NCI-H345 treated with DMSO at 0.1 percent for 48 hours (cell line): ENCODE measurements around the gene IFITM5.
"Not testable (repeated sequence)": the region's sequence is repeated elsewhere in the genome, so short reads cannot be mapped to it uniquely, and the experiment has no call there.

Experiments used
- DNase-seq: peaks from one replicate; lab custom pipeline; 2025; ENCODE audit not compliant: unreplicated experiment; lab: John Stamatoyannopoulos, UW

Gene IFITM5

DNA sequence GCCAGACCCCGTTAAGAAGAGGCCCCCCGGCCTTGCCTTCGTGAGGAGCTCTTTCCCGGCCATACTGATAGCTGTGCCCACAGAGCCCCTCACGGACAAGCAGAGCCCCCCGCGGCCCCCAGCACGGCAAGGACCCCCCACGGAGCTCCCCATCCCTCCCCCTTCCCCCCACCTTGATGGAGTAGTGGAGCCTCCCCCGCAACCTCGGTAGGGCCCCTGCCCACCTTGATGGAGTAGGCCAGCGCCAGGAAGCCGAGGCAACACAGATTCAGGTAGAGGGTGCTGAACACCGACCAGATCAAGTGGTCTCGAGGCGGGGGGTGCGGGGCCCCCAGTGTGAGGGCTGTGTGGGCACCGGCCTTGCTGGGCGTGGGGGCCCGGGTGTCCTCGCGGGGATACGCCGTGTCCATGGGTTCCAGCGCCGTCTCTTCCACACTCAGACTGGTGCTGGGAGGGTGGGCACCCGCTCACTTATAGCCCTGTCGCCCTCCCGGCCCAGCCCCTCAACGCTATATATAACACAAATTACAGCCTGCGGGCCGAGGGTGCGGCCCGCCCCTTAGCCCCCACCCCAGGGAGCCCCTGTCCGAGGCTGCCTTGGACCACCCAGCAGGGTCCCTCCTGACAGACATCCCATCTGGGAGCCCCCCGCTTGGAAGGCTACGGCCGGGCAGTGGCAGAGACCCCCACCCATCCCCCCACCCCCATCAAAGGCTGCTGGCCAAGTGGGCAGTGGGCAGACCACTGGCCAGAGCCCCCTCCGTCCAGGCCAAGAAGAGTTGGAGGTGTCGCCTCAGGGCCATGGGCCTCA, at the start of gene IFITM5:
IFITM5 (minus strand) TSS at position 446 of the 811 bp plus-strand sequence; CDS start at position 410, 36 bp downstream.
- no peak for DNase-seq

DNA sequence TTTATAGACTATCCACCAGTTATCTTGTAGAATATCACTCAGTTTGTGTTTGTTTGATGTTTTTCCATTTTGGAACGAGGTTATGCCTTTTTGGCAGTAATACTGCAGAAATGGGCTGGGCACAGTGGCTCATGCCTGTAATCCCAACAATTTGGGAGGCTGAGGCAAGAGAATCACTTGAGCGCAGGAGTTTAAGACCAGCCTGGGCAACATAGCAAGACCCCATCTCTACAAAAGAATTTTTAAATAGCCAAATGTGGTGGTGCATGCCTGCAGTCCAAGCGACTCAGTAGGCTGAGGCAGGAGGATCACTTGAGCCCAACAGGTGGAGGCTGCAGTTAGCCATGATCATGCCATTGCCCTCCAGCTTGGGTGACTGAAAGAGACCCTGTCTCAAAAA, 47.2 kb upstream of the IFITM5 start:
- no peak for DNase-seq

DNA sequence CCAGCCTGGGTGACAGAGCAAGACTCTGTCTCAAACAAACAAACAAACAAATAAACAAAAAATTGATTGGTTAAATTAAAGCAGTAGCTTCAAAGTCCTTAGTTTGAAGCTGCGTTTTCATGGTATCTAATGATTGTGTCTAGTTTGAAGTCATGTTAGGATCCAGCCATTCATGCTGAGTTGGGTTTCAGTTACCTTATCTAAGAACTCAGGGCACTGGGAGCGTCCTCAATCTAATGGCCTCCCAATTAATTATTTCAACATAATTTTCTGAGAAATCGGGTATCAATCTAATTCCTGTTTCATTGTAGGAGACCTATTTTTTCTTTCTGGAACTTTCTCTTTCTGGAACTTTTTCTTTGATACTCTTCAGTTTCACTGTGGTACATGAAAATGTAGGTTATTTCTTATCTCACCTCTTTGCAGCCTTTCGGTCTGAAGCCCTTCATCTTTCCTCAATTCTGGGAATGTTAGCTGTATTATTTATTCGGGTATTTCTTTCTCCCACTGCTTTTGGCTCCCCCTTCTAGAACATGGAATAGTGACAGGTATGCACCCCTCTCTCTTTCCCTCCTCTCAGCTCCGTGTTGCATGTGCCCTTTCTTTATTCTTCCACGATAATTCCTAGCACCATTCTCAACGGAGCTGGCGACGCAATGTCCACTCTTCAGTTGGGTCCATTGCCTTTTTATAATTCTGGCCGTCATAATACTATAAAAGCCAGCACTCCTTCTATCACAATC, 45.7 kb upstream of the IFITM5 start:
- no peak for DNase-seq

DNA sequence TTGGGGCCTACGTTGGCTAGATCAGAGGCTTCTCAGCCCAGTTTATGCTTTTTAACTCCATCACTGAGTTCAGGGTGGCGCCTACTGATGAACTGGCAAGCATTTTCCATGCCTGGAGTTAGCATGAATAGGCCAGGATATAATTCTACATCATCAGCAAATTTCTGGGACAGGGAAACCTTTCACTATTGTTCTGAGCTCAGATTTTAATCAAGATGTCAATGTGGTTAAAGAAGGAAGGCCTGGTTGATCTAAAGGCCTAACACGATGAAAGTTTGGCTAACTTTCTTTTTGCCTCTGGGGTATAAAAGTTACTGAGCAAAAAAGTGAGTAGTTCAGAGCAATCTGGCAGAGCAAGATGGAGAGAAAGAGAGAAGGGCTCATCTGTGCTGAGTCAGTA, 43.0 kb upstream of the IFITM5 start:
- no peak for DNase-seq

DNA sequence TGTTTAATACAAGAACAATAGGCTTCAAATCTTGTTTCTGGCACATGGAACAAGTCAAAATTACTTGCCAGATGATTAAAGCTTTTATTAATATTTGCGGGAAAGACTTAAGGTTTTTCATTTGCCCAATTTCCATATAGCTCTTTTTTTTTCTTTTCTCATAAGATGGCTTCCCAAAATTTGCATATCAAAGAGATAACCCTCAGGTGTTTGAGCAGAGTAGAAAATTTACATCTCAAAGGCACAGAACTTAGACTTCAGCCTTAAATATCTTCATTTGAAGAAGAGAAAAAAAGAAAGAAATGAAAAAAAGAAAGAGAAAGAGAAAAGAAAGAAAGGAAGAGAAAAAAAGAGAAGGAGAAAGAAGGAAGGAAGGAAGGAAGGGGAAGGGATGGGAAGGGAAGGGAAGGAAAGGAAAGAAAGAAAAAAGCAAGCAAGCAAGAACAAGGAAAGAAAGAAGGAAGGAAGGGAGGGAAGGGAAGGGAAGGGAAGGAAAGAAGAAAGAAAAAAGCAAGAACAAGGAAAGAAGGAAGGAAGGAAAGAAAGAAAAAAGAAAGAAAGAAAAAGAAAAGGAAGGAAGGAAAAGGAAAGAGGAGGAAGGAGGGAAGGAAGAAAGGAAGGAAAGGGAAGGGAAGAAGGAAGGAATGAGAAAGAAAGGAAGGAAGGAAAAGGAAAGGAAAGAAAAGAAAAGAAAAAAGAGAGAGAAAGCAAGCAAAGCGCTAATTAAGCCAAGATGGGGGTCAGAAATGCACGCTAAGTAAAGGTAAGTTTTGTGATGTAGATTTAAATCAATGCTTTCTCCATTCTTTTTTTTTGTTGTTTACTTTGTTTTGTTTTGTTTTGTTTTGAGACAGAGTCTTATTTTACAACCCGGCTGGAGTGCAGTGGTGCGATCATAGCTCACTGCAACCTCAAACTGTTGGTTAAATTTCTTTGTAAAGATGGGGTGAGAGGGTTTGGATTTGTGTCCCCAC, 41.5 kb upstream of the IFITM5 start:
- DNase-seq, result no peak

DNA sequence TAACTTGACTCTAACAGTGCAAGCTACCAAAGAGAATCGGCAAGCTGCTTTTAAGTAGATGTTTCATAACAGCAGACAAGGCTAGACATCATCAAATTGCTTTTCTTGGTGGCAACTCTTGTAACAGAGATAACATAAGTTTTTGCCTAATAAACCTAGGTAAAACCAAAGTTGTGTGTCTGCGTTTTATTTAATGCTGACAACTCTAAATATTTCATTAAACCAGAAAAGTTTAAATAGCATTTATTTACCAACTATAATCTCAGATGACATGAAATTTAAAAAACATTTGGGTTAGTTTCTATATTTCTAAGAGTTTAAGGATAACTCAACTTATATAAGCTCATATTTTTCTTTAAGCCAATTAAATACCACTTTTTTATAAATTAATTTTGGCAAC, 40.6 kb upstream of the IFITM5 start:
- DNase-seq, result no peak

DNA sequence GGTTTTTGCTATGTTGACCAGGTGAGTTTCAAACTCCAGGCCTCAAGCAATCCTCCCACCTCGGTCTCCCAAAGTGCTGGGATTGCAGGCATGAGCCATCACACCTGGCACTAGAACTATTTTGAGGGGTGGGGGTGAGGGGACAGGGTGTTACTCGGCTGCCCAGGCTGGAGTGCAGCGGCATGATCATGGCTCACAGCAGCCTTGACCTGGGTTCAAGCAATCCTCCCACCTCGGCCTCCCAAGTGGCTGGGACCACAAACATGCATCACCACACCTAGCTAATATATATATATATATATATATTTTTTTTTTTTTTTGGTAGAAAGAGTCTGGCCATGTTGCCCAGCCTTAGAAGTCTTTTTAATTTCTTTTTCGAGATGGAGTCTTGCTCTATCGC, 38.4 kb upstream of the IFITM5 start:
- DNase-seq, result no peak

DNA sequence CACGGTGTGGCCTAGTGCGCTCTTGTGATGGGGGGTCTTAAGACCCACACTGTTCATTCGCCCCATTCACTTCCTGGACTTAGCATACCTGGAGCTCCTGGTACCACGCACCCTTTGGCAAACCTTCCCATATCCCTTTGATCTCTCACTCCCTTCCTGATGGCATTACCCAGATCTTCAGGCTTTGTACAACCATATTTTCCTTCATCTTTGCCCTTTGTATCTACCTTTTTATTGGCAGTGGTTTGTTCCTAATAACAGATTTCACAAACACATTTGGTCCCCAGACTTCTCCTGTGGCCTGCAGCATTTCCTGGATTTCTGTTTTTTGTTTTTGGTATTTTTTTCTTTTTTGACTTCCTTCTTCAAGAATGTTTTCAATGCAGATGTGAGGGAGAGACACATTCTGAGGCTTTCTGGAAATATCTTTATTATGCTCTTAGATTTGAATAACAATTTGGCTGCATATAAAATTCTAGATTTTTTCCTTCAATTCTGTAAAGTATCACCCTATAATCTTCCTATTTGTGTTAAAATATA, 37.4 kb upstream of the IFITM5 start:
- no peak for DNase-seq

DNA sequence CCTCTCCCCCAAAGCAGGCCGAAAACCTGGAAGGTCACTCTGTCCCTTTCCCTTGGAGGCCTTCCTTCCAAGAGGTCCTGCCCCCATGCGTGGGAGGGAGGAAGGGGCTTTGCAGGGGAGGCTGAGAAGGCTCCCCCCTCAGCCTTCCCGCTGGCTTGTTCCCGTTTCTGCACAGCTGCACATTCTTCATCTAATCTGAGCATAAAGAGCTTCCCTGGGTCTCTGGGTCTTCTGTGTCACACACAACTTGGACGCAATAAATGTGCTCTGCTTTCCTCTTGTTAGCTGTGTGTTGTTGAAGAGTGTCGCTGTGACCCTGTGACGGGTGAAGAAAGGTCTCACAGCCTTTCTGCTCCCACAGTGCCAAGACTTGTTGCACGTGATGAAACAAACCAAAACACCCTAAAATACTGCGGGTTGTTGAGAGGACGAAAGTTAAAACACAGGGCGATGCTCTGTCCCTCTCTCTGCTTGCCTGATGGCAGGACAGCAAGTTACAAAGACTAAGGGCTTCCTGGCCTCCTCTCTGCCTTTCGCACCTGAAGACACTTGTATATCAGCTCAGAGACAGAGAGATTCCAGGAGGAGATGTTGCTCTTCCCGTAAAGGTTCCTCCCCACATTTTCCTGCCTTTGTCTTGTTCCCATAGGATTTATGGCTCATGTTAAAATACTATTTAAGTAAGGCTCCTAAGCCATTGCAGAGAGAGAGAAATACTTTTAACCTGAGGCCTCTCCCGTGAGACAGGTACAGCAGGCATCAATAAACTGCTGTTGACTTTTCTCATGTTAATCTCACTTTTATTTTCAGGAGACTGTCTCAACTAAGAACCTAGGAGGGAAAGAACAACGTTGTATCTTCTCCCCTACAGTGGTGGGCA, 36.7 kb upstream of the IFITM5 start:
- no peak for DNase-seq

DNA sequence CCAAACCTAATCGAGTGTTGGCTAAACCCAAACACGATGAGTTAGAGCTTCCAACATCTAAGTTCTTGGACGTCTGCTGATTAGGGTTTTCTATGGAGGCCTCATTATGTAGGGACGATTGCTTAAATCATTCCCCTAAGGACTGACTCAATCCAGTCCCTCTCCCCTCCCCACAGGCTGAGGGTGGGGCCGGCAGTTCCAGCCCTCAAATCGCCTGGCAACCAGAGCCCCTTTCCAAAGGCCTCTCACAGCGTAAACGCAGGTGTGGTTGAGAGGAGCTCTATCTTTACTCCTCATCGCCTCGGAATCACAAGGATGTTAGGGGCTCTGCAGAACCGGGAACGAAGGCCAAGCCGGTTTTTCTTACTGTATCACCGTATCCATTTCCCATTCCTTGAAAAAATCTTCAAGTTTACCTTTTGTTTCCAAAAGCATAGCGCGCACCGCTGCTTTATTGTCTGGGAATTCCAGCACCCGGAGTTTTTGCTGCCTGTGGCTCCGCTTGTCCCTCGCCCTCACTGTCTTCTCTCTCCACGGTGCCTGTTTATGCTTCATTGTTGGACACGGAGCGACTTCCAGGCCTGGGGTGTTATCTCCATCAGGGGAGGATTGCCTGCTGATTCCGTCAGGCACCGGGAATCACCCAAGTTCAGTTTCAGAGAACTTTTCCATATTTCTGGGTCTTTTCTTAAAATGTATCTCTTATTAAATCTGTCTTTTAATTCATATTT, 35.1 kb upstream of the IFITM5 start:
- no peak for DNase-seq

DNA sequence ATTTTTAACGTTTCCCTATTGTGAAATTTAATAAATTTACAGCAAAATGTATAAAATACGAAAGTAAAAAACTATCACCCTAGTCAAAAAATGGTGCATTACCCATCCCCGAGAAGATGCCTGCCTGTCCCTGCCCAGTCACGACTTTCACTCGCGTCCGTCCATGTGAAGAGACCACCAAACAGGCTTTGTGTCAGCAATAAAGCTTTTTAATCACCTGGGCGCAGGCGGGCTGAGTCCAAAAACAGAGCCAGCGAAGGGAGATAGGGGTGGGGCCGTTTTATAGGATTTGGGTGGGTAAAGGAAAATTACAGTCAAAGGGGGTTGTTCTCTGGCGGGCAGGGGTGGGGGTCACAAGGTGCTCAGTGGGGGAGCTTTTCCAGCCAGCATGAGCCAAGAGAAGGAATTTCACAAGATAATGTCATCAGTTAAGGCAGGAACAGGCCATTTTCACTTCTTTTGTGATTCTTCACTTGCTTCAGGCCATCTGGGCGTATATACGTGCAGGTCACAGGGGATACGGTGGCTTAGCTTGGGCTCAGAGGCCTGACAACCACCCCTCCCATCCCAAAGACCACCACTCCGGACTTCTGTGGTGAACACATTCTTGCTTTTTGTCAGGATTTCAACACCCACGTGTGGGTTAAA, 34.4 kb upstream of the IFITM5 start:
- DNase-seq, result not testable (repeated sequence)

DNA sequence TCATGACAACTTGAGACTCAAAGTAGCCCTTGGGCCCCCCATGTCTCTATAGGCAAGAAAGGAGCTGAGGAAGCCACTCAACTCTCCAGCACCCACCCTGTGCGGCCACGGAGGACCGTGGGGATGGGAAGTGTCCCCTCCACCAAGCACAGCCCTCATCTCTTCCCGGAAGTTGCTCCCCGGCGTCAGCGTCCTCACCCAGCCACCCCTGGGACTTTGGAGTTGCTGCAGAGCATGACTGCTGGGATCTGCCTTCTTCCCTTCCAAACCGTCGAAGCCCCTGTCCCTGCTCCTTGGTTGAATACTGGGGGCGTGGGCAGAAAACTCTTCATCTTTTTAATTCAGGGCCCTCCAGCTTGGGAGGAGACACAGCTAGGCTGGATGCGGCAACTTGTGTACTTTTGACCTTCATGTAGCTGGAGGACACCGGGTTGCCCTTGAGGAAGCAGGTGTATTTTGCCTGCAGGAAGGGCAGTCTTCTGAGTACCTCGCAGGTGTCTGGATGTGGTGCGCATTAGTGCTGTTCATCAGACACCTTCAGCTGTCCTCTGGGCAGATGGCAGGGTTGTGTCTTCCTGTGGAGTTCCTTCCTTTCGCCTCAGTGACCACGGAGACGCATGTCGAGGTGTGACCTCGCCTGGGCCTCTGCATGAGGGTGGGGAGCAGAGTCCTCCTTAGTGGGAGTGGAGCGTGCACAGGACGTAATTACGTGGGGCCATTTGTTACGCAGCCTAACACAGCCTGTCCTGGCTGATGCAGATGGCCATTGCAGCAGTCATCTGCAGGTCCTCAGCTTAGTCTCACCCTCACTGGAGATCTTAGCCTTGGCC, 33.5 kb upstream of the IFITM5 start:
- DNase-seq, result no peak

DNA sequence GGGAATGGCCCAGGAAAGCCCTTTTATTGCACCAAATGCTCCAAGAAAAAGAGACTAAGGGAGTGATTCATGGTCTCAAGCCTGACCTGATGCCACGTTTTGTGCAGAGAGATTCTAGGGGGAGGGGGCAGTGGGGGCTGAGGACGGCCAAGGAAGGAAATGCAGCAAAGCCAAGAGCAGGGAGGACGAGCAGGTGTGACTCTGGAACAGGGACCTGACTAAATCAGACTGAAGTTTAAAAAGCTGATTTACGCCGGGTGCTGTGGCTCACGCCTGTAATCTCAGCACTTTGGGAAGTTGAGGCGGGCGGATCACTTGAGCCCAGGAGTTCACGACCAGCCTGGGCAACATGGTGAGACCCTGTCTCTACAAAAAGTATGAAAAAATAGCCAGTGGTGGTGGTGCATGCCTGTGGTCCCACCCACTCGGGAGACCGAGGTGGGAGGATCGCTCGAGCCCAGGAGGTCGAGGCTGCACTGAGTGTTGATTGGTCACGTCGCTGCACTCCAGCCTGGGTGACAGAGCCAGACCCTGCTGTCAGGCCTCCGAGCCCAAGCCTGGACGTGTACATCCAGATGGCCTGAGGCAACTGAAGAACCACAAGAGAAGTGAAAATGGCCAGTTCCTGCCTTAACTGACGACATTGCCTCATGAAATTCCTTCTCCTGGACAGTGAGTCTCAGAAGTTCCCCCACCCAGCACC, 32.2 kb upstream of the IFITM5 start:
- DNase-seq, result no peak

DNA sequence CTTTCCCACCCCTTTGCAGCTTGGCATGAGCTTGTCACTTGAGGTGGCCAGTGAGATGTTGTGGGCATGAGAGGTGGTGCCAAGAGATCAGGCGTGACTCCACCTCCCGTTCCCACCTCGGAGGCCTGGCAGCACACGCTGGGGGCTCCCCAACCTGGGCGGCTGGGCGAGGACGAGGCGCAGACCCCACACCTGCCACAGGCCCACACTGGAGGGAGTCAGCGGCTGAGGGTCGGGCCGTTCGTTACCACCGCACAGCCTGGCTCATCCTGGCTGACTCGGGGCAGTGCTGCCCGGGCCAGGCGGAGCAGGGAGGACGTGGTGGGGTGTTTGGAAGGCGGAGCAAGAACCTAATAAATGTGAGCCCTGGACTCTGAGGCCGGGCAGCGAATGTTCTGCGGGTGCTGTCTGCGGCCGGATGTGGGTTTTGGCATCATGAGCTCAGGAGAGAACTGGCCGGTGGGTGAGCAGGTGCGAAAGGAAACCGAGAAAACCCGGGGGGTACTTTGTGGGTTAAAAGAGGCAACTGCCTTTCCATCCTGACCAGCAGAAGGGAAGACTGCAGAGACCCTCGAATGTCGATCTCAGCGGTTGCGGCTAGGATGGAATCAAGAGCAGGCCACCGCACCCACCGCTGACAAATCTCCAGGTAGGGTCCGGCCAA, 31.5 kb upstream of the IFITM5 start:
- no peak for DNase-seq

DNA sequence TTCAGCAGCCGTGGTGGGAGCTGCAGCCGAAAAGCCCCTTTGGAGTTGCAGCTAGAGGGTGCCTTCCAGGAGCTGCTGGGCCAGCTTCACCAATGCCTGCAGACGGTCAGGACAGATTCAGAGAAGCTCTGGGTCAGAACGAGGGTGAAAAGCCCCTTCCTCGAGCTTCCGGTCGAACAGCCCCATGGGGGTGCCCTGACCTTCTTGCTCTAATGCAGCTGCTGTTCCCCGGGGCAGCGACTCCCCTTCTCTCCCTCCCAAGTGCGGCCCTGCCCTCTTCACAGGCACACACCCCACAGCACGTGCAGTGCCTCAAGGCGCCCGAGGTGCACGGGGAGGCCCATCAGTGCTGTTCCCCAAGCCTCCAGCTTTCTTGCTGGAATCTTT, 31.0 kb upstream of the IFITM5 start:
- DNase-seq, result no peak

DNA sequence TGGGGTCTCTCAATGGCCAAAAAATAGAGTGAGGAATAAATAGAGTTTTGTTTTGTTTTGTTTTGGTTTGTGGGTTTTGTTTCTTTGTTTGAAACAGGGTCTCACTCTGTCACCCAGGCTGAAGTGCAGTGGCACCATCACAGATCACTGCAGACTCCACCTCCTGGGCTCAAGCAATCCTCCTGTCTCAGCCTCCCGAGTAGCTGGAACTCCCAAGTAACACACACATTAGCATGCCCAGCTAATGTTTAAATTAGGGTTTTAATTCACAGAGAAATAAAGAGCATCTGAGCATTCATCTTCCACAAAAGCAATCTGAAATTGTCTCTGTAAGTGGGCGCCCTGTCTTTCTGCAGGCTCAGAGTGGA, 30.5 kb upstream of the IFITM5 start:
- DNase-seq, result no peak

DNA sequence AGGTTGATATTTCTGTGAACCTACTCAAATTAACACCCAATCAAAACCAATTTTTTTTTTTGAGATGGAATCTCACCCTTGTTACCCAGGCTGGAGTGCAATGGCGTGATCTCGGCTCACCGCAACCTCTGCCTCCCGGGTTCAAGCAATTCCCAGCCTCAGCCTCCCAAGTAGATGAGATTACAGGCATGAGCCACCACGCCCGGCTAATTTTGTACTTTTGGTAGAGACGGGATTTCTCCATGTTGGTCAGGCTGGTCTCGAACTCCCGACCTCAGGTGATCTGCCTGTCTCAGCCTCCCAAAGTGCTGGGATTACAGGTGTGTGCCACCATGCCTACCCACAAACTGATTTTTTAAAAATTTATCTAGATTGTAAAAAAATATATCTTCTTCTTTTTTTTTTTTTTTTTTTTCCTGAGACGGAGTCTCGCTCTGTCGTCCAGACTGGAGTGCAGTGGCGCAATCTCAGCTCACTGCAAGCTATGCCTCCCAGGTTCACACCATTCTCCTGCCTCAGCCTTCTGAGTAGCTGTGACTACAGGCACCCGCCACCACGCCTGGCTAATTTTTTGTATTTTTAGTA, 29.3 kb upstream of the IFITM5 start:
- not testable (repeated sequence) for DNase-seq
